Measurements from ENCODE around the gene ARID1B.

Gene ARID1B

DNA sequence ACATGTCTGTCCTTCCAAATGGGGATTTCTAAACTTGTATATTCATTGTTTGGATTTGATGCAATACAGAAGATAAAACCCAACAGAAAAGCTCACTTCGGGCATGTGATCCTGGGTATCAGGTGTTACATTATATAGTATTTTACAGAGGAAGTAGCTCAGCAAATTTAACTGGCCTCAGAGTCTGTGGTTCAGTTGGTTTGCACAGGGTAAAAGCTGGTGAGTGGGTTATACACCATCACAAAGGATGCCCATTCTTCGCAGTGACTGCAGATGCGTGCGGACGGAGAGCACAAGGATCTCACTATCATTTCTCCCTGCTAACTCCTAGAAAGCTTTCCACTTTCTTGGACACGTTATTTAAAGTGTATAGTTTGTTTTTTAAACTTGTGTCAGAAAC, 309.5 kb downstream of the ARID1B start:
- ATAC-seq: no peak

DNA sequence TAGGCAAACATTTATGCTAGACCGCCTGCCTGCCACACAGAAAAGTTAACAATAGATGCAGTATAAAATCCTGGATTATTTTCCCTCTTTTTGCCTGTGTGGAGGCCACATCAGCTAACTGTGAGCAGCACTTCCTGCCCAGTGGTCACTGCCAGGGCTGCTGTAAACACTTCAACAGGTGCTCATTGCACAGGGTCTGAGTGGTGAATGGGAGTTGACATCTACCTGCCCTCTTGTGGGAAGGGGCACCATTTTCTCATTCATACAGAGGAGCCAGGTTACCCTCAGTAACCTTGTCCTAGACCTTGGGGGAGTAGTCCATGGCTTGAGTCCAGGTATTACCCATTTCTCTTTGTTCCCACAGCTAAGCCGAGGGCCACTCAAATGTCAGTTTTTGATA, 310.8 kb downstream of the ARID1B start:
- ATAC-seq: no peak

DNA sequence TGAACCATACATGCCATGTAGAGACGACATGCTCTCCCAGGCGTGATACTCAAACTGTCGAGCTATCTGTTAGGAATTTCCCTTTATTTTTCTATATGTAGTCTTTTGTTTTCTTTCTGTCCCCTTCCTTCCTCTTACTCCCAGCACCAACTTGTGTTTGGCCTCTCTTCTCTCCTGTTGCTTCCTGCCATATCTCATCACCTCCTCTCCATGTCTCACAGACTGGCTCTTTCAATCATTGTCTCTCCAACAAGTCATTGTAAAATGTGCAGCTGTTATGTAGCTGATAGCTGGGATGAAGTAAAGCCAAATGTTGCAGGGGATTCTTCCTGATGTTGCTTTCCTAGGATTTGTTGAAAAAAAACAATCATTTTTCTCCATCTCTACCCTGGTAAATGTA, 311.7 kb downstream of the ARID1B start:
- no peak for ATAC-seq

DNA sequence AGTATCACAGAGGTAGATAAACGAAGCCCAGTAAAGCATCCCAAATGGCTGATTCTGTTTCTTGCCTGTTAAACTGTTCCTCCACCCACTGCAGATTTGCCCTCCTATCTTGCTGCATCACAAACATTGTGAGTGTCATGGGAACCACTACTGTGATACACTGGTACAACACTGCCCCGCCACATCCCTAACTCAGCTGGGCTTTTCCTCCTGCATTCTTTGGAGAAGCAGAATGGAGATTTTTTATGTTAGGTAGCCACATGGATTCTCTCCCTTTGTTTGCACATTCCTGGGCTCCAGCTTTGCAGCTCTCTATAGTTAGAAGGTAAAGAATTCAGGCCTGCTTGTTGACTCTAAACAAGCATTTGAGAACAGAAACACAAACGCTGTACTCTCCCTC, 312.1 kb downstream of the ARID1B start:
- no peak for ATAC-seq

DNA sequence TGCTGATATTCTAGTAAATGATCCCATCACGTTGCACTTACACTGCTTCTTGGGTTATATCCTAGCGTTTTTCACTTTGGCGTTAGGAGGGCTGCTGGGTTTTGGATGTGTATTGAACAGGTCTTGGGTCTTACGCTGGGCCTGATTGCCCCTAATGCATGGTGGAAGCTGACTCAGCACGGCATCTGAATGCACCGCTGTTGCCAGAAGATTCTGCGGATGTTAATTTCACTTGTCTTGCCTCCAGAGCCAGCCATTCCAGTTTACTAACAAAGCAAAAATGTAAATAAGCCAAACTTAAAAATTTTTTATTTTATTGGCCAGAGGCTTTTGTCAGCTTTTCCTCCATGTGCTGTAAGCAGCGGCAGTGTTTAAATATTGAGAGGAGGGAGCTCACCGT, 312.7 kb downstream of the ARID1B start:
- no peak for ATAC-seq

DNA sequence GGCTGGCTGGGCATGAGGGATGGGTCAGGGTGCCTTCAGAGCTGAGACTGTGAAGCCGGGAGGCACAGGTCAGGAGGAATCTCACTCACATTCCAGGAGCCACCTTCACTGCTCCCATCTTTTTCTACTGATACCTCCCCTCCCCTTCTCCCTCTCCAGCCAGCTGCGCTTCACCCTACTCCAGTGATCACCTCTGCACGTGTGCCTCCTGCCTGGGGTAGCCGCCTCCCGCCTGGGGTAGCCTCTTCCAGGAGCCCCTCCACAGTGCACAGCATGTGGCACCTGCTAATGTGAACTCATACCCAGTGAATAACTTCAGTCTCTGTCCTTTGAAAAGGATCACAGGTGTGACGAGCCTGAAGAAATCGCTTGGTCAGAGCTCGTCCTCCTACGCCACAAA, 313.6 kb downstream of the ARID1B start:
- no peak for ATAC-seq

DNA sequence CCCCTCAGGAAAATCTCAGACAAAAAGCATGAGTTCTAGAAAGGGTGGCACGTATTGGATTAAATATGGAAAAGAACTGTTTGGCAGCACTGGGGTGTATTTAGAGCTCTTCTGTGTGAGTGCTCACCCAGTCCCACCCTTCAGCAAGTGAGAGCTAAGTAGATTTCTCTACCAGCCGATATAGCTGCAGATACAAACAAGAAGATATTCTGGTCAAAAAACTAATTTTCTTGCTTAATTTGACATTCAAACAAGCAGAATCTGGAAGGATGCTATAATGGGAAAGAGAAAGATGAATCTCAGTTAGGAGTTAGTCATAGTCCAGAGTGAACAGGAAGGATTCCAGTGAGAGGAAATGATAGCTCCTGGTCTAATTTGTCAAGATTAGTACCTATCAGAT, 314.1 kb downstream of the ARID1B start:
- ATAC-seq: no peak

DNA sequence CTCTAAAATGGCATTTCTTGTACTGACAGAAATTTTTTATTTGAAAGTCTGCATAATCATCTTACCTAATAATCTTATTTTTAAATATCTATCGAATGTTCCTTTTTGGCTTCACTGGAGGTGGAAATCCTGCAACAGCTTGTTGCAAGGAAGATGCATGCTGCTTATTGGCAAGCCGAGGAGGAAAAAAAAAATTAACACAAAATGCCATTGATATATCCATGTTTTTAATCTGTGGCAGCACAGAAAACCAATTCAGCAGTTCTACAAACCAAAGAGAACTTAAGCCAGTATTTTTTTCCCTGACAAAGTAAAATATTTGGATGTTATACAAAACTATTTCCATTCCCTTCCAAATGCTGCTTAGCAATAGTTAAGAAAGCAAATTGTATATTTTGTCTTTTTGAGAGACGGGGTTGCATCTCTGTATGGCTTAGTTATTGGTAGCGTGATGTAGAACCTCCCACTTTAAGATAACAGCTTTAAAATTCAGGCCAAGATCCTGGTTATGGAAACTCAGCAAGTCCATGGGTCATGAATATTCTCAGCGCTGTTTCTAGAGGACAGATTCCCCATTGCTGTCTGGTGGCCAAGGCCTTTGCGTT, 314.8 kb downstream of the ARID1B start:
- no peak for ATAC-seq

DNA sequence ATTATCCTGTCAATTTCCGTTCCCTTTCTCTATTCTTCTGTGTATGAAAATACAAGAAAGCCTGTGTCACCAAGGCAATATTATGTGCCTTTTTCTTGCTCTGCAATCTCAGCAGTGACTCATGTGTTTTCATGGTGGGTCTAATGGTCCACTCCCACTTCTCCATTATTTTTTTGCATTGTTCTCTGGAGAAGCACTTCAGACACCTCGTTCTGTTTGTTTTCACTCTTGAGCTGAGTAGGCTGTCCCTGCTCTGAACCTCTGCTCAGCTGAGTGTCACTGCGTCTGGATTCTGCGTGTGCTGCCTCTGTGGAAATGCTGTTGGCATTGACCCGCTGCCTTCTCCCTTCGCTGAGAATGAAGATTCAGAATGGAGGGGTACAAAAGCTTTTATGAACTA, 315.6 kb downstream of the ARID1B start:
- ATAC-seq: no peak

DNA sequence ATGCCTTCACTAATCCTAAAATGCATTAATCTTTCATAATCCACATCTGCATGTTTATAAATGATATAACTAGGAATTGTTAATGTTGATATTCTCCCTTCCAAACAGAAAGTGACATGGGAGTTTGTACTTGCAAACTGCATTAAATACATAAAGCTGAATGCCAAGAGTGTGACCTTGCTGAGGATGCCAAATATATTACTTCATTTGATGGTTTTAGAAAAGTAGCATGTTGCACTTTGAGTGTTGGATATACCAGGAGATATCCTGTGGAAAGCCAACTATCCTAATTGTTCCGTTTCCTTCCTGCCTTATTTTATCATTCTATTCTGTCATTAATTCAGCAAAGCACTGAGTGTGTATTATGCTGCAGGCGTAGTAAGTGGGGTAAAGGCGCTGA, 316.4 kb downstream of the ARID1B start:
- no peak for ATAC-seq

DNA sequence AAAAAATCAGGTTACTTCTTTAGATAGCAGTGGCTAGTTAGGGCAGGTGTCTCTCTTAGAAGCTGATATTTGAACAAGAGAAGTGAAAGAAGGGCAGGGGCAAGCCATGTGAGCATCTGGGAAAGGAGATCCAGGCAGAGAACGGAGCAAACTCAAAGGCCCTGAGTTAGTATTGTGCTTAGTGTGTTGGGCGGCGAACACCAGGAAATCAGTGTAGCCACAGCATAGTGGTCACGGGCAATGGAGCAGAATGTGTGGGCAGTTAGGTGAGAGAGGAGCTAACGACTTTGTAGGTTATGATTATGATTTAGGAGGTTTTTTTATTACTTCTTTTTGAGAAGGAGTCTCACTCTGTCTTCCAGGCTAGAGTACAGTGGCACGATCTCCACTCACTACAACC, 316.9 kb downstream of the ARID1B start:
- ATAC-seq: no peak

DNA sequence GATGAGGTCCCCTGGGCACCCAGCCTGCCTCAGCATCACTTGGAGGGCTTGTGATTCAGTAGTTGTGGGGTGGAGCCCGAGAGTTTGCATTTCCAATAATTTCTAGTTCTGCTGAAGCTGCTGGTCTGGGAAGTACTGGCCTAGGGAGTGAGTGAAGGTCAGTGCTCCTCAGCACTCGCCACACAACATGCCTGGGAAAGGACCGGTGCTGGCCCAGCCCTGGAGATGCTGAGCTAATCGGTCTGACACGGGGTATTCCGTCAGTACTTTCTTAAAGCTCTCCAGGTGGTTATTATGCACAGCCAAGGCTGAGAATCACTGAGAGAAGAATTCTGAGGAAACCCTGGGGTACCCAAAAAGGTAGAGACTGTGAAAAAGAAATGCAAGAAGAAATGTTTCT, 317.9 kb downstream of the ARID1B start:
- no peak for ATAC-seq

DNA sequence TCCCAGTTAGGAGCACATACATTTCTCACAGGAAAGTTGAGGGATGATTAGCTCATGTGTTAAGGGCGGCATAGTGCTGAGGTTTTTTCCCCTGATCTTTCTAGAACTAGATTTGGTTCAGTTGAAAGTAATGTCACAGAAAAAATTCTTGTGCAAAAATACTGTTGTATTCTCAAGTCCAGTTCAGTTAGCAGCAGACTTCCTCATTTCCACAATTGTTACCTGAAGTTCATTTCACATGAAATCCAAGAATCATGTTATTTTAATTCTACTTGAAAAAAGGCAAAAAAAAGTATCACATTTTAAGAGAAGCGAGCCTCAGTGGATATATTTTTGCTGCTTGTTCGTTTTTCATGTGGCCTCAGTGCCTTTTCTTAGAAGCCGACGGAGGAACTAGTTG, 318.4 kb downstream of the ARID1B start:
- no peak for ATAC-seq

DNA sequence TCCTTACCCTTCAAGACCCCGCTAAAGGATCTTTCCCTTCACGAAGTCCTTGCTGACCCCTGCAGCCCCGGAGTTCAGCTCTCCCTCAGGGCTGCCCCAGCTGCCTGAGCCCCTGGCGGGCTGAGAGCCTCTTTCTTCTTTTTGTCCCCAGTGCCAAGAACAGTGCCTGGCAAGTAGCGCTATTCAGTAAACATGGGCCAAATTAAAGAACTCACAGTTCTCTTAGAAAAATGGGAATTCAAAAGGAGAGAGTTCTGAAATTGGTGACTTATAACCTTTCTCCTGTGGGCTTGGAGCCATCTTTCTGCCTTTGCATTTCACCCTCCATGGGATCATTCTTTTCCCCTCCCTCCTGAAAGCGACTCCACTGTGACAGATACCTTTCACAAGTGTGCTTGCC, 318.9 kb downstream of the ARID1B start:
- no peak for ATAC-seq

DNA sequence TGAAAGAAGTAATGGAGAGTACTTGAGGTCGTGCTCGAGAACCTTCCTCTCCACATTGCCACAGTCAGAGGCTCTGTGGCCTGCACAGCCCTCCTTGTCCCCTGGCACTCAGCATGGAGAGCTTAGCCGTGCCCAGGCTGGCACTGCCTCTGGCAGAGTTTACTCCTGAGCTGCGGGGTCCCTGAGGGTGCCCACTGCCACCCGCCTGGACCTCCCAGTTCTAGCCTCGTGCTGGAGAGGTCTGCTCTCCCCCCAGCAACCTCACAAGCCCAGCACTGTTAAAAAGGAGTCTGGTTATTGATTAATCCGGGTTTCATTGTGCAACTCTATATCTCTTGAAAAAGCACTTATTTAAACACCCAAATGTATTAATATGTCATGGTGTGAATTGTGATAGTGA, 319.3 kb downstream of the ARID1B start:
- ATAC-seq: no peak

DNA sequence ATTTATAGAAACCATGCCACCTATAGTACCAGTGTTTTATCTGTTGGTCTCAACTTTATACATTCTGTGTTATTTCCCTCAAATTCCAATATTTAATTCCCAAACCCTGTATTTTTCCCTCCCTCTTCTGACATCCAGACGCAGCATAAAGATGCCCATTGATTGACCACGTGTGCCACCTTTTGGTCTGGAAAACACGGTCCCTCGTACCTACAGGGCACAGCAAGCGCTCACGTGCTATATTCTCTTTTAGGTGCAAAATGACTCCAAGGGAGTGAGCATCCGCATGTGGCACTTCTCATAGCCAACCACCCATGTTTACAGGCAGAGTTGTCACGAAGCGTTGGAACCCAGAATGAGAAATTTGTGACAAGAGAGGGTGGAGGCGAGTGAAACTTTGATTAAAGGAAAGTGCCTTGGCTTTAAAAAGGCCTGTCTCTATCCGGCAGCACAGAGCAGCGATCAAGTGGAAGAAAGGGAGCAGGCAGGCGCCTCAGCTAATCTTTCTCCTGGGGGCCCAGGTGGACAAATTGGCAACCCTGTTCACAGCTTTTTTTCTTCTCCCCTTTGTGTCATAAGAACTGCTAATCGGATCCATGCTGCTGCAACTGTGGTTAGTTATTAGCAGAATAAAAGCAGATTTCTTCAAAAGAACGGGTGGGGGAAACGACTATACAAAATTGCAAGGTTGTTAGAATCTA, 320.2 kb downstream of the ARID1B start:
- ATAC-seq: no peak

DNA sequence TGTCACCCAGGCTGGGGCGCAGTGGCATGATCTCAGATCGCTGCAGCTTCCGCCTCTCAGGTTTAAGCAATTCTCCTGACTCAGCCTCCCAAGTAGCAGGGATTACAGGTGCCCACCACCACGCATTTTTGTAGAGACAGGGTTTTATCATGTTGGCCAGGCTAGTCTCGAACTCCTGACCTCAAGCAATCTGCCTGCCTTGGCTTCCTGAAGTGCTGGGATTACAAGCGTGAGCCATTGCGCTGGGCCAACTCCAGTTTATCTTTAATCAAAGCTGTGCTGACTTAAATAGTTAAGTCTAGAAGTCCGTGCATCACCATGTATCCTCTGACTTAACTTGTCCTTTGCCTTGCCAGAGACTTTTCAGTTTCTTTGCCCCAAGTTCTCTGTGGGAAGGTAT, 321.8 kb downstream of the ARID1B start:
- no peak for ATAC-seq

DNA sequence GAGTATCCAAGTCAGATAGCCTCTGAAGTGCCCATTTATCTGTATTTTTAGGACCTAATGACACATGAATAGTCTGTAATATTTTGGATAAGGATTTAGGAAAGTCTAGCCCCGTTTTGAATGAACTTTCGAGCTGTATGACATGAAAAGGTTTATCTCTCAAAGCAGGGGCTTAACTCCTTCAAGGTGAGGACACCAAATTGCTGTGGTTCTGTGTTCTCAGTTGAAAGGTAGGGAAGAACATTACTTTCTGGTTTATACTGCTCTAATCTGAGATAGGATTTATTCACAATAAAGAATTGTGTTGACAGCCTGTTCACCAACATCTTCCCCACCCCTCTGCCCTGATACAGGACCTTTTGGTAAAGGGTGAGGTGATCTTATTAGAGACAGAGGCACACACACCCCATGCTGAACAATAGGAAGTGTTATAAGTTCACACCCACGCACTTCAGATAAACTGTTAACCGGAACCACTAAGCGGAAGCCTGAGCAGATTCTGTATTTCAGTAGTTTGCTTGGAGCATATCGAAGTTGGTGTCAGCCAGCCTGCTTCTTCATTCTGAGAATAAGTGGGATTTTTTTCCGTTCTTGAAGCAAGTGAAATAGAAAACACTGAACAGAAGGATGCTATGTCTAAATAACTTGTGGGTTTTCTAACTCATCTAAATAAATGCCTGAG, 322.9 kb downstream of the ARID1B start:
- peak; percentile 98 for ATAC-seq

DNA sequence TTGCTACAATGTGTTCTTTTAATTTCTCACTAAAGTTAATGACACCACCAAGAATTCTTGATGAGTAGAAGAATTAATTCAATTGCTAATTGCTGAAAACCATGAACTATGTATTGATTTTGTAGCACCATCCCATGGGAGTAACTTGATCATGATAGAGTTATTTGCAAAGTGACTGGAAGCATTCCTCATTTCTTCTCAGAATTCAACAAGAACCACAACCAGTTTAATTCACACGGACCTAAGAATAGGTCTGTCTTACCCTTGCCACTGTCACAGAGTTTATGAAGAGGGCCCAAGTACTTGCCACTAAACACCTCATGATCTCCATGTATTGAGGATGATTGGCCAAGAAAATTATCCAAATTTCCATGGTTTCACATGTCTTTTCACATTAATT, 324.0 kb downstream of the ARID1B start:
- no peak for ATAC-seq

DNA sequence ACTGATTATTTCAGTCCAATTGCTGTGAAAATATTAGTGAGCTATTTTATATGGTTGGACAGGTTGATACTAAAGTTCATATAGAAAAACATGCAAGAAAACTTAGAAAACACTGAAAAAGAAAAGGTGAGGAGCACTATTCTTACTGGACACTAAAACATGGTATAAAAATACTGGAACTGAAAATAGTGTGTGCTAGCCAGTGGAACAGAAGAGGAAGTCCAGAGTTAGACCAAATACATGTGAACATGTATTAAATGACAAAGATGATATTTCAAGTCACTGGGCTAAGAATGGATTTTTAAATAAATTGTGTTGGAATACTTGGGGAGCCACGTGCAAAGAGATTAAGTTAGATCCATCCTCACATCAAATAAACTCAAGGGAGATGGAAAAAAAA, 327.6 kb downstream of the ARID1B start:
- ATAC-seq: no peak

DNA sequence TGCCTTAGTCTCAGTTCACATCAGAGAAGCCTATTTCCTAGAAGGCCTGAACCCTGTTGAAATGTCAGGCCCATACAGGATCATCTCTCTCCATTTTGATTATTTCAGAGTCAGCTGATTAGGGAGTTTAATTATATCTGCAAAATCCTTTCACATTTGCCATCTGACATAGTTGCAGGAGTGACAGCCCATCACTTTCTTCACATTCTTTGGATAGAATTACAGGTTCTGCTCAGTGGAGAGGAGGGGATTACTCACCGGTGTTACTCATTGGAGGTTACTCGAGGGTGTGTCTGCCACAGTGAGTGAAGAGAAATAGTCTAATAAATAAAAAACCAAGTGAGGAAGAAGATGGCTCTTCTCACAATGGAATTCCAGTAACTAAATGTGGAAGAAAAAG, 329.3 kb downstream of the ARID1B start:
- ATAC-seq: peak; percentile 54 to 55

DNA sequence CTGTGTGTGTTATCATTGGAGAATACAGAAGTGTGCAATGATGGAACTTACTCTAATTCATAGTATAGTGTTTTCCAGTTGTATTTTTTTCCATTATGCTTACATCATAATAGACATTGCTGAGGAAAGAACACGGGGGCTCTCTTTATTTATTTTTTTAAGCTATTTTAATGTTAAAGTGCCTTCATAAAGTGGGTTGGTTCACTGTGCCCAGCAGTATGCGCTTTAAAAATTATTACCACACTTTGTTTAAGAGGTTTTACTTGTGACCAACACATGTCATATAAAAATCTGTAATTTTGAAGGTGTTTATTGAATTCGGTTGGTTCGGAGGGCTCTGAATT, 330.4 kb downstream of the ARID1B start:
- ATAC-seq: no peak

DNA sequence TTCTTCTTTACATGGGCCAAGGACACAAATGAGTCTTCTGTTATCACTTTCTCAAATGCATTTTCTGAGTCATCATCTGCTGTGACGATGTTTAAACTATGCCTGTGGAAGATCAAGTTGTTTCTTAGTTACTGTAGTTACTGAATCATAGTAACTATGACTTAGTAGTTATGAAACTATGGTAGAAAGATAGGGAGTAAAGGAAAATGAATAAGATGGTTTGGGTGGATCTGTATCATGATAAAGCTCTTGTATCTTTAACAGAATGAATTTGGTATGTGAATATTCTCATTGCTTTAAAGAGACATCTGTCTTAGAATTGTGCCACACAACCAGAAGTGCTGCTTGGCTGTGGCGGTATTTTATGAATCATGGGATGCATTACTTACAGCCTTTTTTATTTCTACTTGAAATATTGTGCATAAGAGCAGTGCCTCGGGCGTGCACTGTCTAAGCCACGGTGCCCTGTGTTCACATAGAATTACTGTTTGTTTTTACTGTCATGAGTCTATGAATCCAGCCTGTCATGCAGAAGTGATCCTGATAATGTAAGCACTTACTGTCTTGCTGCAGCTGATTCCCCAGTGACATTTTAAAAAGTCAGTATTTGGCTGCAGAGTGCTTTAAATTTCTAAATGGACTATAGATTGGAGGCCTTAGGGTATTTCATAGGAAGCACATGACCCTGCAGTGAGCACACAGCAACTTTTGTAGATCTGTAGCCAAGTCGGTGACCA, 330.9 kb downstream of the ARID1B start:
- ATAC-seq: peak; percentile 88 to 89

DNA sequence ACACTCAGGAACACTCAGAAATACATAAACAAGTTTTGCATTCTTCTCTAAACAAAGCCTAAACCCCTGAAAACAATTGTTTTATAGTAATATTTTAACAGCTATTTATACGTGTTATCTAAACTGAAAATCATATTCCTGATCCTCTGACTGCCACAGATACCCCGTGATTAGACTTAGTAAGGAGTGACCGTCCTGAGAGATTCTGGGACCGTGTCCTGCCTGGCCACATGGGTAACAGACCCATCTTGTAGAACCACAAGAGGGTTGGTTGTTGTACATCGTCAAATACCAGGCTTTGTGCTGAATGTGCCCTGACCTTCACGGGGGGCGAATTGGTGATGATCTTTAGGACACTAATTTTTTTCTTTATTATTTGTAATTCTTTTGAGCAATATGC, 331.7 kb downstream of the ARID1B start:
- no peak for ATAC-seq

Measured in activated CD4-positive, CD25-positive, alpha-beta regulatory T cell treated with anti-CD3 and anti-CD28 coated beads, Interleukin-2, amount 50 U/mL, for 24 hours (primary cell).